Measurements from ENCODE around the gene COL19A1. TPM values are rescaled to one million over a fixed set of nuclear protein-coding genes. Genes with fewer than 3 reads are reported as not detected.

COL19A1 gene
- total and polyA plus RNA-seq, 2 of the 13 experiments (the other 11 are each of a cell fraction or from before 2014, with no cell fraction given), result not detected

- TF ChIP-seq ZNF549 (CRISPR knock-in tag; IDR thresholded peaks at IDR 0.05) (no peak), ZNF101 (CRISPR knock-in tag; IDR thresholded peaks at IDR 0.05; ENCODE audit: borderline replicate concordance, low read depth) (no peak), EZH2 (conservative IDR thresholded peaks at IDR 0.05; ENCODE audit: low read depth, low read length) (no peak)
Observed at GRCh38 chr6:70119218-70119835, 253.0 kb downstream of the COL19A1 start (continued).

- ATAC-seq (no peak), FAIRE-seq (no peak), DNase-seq (ENCODE audit: low spot score) (no peak)
- intact Hi-C loops (cut with micrococcal nuclease; ENCODE audit: unreplicated experiment), result no loop called here
- in situ Hi-C loops (cut with HindIII; ENCODE audit: extremely low pct_ligation_motif_present, low pct_unique_long_range_greater_than_20kb), result loop anchor here (25.0 kb wide), 2 partner anchors 387 to 1487 kb away; partner anchors contain the start of gene ADGRB3
- Histone ChIP-seq H3K4me3 (replicated peaks in 1 of 3; ENCODE audit: insufficient read depth in 1 of 3, low read depth in 2 of 3, low read length in 3 of 3) (no peak overlapping the region), H3K9ac (ENCODE audit: insufficient read depth, low read depth, low read length) (no peak overlapping the region), H3K27me3 (ENCODE audit: control insufficient read depth in 1 of 2, insufficient read depth in 2 of 2, low read length in 2 of 2) (no peaks in the 10 kb centered on the region; a peak in 1 of 5 replicates), H3K79me2 (ENCODE audit: insufficient read depth, low read length) (no peaks in the 10 kb centered on the region), H3K9me3 (ENCODE audit: low read length) (no peaks in the 10 kb centered on the region), H4K20me1 (ENCODE audit: insufficient read depth, low read length) (no peaks in the 10 kb centered on the region), H3K4me1 (ENCODE audit: insufficient read depth, low read length) (peaks cover 4% of the 10 kb centered on the region; the same call in 1 of the 2 replicates), H3K36me3 (replicated peaks in 1 of 2; ENCODE audit: control insufficient read depth in 1 of 2, insufficient read depth in 2 of 2, low read length in 2 of 2) (no peaks in the 10 kb centered on the region), H3K4me2 (ENCODE audit: low read depth, low read length) (no peak overlapping the region), H2AFZ (ENCODE audit: low read length) (no peak overlapping the region), H3K27ac (ENCODE audit: extremely low read length, insufficient read depth, low read length) (no peak overlapping the region)
- BruUV-seq (replicated peaks), result no TSS peak
- CTCF ChIA-PET (ENCODE audit: low intra/inter-chr PET ratio, low total read pairs), result no interaction called here
- POLR2A ChIA-PET, result no interaction called here
- WGBS (ENCODE audit: low lambda C conversion rate), result 6% methylated on average over 1 of the region's 1 CpG
- TF ChIP-seq ZNF121 (CRISPR knock-in tag; IDR thresholded peaks at IDR 0.05), result no peak
- no peak for TF ChIP-seq ZBTB20 (CRISPR knock-in tag; IDR thresholded peaks at IDR 0.05; ENCODE audit: borderline replicate concordance, low read depth)
- no peak for TF ChIP-seq ZNF224 (CRISPR knock-in tag; IDR thresholded peaks at IDR 0.05)
- no peak for TF ChIP-seq KDM5B (CRISPR knock-in tag; IDR thresholded peaks at IDR 0.05; ENCODE audit: borderline replicate concordance)
- no peak for TF ChIP-seq ZNF777 (CRISPR knock-in tag; IDR thresholded peaks at IDR 0.05)
- TF ChIP-seq AHR (CRISPR knock-in tag; IDR thresholded peaks at IDR 0.05), result no peak
- TF ChIP-seq THRA (CRISPR knock-in tag; IDR thresholded peaks at IDR 0.05; ENCODE audit: borderline replicate concordance), result no peak
- TF ChIP-seq ZNF225 (CRISPR knock-in tag; IDR thresholded peaks at IDR 0.05), result no peak
- no peak for TF ChIP-seq MXD4 (CRISPR knock-in tag; IDR thresholded peaks at IDR 0.05)
- no peak for TF ChIP-seq ISL2 (CRISPR knock-in tag; IDR thresholded peaks at IDR 0.05)
- TF ChIP-seq HNF4G (IDR thresholded peaks at IDR 0.05; ENCODE audit: borderline replicate concordance, low read depth, low read length), result no peak
- no peak for TF ChIP-seq HNF4G (CRISPR knock-in tag; IDR thresholded peaks at IDR 0.05; ENCODE audit: borderline replicate concordance, low read depth)
- TF ChIP-seq ZNF644 (CRISPR knock-in tag; IDR thresholded peaks at IDR 0.05; ENCODE audit: low read depth), result no peak
- TF ChIP-seq ZNF546 (CRISPR knock-in tag; conservative IDR thresholded peaks at IDR 0.05), result no peak
- no peak for TF ChIP-seq TOPORS (CRISPR knock-in tag; IDR thresholded peaks at IDR 0.05)
- TF ChIP-seq GPN1 (CRISPR knock-in tag; IDR thresholded peaks at IDR 0.05; ENCODE audit: borderline replicate concordance), result no peak
- no peak for TF ChIP-seq ZBTB21 (CRISPR knock-in tag; IDR thresholded peaks at IDR 0.05)
- TF ChIP-seq, protein P1, sequence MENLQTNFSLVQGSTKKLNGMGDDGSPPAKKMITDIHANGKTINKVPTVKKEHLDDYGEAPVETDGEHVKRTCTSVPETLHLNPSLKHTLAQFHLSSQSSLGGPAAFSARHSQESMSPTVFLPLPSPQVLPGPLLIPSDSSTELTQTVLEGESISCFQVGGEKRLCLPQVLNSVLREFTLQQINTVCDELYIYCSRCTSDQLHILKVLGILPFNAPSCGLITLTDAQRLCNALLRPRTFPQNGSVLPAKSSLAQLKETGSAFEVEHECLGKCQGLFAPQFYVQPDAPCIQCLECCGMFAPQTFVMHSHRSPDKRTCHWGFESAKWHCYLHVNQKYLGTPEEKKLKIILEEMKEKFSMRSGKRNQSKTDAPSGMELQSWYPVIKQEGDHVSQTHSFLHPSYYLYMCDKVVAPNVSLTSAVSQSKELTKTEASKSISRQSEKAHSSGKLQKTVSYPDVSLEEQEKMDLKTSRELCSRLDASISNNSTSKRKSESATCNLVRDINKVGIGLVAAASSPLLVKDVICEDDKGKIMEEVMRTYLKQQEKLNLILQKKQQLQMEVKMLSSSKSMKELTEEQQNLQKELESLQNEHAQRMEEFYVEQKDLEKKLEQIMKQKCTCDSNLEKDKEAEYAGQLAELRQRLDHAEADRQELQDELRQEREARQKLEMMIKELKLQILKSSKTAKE (CRISPR knock-in tag; IDR thresholded peaks at IDR 0.05; ENCODE audit: borderline replicate concordance), result no peak
Observed at GRCh38 chr6:70124443-70124842, 258.1 kb downstream of the COL19A1 start.
